Measurements from ENCODE around the gene WWOX.

GRCh38 chr16:79110953-79111352, 1011.5 kb downstream of the WWOX start:
- no peak for TF ChIP-seq CTCF (IDR thresholded peaks at IDR 0.05; ENCODE audit: poor library complexity, severe bottlenecking)
- TF ChIP-seq RAD21 (conservative IDR thresholded peaks at IDR 0.05): no peak
- no peak for TF ChIP-seq SMC3 (conservative IDR thresholded peaks at IDR 0.05; ENCODE audit: poor library complexity)

Measured in neural cell (in vitro differentiated cells).